Activated naive CD8-positive, alpha-beta T cell (primary cell): Measurements from ENCODE around the gene GSK3A.

Experiments used
- H3K27ac Mint-ChIP-seq: one replicate; pipeline ENCODE4 v1.8.0; 2021; ENCODE audit warnings: mixed read lengths
- H3K27me3 Mint-ChIP-seq: one replicate; pipeline ENCODE4 v1.8.0; 2021; ENCODE audit warnings: mixed read lengths
- H3K36me3 Mint-ChIP-seq: one replicate; pipeline ENCODE4 v1.8.0; 2021; ENCODE audit warnings: mixed read lengths
- H3K4me1 Mint-ChIP-seq: one replicate; pipeline ENCODE4 v1.8.0; 2021; ENCODE audit warnings: low read depth, mixed read lengths
- H3K4me3 Mint-ChIP-seq: one replicate; pipeline ENCODE4 v1.8.0; 2021; ENCODE audit warnings: mild to moderate bottlenecking, mixed read lengths
- H3K9me3 Mint-ChIP-seq: one replicate; pipeline ENCODE4 v1.8.0; 2021; ENCODE audit warnings: low read depth, mixed read lengths

The GSK3A gene

DNA sequence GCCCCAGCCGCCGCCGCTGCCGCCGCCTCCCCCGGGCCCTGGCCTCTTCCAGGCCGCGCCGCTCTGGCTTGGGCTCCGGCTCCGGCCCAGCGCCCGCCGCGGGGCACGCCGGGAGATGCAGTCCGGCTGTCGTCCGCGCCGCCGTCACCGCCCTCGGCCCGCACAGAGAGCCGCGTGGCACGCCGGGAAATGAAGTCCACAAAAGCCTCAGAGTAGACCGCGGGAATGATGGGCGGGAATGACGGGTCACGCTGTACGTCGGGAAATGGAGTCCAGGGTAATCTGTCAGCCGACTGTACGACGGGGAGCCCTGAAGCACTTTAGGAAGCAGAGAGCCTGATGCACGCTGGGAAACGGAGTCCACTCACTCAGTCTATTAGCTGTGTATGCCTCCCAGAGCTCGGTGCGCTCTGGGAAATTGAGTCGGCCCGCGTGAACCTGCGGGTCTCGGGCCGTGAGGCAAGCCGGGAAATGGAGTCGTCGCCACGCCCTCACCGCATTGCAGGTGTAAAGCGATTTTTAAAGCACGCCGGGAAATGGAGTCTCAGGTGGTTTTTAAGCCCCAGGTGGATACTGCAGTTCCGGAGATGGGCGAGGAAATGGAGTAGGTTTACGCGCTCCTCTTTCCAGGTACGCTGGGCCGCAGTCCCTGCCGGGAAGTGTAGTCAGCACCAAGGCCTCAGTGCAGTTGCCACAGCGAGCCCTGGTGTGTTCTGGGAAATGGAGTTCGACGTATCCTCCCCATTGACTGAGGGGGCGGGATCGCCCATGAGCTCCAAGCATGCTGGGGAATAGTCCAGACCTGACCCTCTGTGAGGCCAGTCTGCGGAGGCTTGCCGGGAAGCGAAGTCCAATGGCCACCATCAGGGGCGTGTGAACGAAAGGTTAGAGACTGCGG is at the start of gene GSK3A:
GSK3A (minus strand) TSS at position 91 of the 898 bp plus-strand sequence. CDS start 137 bp downstream, outside the sequence.
- Mint-ChIP-seq H3K36me3 (no peaks in the 10 kb centered on the region), H3K9me3 (no peaks in the 10 kb centered on the region), H3K27ac (peak within 1 kb of the TSS; percentile 95), H3K27me3 (no peaks in the 10 kb centered on the region), H3K4me1 (peaks cover 47% of the 10 kb centered on the region), H3K4me3 (peak within 1 kb of the TSS; percentile 95)

DNA sequence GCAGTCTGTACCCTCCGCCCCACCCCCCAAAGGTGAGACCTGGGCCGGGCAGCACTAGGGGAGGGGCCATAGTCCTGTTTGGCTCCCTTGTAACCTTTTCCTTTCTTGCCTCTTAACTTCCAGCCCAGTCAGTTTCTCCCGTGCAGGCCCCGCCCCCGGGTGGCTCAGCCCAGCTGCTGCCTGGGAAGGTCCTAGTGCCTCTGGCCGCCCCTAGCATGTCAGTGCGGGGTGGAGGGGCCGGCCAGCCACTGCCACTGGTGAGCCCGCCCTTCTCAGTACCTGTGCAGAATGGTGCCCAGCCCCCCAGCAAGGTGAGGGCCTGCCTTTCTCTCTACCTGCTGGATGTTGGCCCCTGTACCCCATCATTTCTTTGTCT is 49.0 kb upstream of the GSK3A start:
- Mint-ChIP-seq H3K4me3 (no peak overlapping the region), H3K4me1 (peaks cover 7% of the 10 kb centered on the region), H3K27me3 (no peaks in the 10 kb centered on the region), H3K36me3 (no peaks in the 10 kb centered on the region), H3K9me3 (no peaks in the 10 kb centered on the region), H3K27ac (no peak overlapping the region)

DNA sequence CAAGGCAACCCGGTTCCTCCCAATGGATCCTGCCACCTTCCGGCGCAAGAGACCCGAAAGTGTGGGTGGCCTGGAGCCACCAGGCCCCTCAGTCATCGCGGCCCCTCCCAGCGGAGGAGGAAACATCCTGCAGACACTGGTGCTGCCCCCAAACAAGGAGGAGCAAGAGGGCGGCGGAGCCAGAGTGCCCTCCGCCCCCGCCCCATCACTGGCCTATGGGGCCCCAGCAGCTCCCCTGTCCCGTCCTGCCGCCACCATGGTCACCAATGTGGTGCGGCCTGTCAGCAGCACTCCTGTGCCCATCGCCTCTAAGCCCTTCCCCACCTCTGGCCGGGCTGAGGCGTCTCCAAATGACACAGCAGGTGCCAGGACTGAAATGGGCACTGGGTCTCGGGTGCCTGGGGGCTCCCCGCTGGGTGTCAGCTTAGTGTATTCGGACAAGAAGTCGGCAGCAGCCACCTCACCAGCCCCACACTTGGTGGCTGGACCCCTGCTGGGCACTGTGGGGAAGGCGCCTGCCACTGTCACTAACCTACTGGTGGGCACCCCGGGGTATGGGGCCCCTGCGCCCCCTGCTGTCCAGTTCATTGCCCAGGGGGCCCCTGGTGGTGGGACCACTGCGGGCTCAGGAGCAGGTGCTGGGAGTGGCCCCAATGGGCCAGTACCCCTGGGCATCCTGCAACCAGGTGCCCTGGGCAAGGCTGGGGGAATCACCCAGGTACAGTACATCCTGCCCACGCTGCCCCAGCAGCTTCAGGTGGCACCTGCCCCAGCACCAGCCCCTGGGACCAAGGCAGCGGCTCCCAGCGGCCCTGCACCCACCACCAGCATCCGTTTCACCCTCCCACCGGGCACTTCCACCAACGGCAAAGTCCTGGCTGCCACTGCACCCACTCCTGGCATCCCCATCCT is 48.4 kb upstream of the GSK3A start:
- H3K9me3 Mint-ChIP-seq, result no peaks in the 10 kb centered on the region
- no peaks in the 10 kb centered on the region for H3K27me3 Mint-ChIP-seq
- peaks cover 10% of the 10 kb centered on the region for H3K4me1 Mint-ChIP-seq
- H3K4me3 Mint-ChIP-seq, result no peak overlapping the region
- no peaks in the 10 kb centered on the region for H3K36me3 Mint-ChIP-seq
- no peak overlapping the region for H3K27ac Mint-ChIP-seq

DNA sequence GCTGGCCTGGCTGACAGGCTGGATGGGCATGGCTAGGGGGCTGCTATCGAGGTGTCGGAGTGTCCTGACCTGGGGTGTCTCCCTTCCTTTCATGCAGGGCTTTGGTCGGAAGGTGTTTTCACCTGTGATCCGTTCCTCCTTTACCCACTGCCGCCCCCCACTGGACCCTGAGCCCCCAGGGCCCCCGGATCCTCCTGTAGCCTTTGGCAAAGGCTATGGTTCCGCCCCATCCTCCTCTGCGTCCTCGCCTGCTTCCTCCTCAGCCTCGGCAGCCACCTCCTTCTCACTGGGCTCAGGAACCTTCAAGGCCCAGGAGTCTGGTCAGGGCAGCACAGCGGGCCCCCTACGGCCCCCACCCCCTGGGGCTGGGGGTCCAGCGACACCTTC is 47.7 kb upstream of the GSK3A start:
- H3K4me1 Mint-ChIP-seq, result peaks cover 13% of the 10 kb centered on the region

DNA sequence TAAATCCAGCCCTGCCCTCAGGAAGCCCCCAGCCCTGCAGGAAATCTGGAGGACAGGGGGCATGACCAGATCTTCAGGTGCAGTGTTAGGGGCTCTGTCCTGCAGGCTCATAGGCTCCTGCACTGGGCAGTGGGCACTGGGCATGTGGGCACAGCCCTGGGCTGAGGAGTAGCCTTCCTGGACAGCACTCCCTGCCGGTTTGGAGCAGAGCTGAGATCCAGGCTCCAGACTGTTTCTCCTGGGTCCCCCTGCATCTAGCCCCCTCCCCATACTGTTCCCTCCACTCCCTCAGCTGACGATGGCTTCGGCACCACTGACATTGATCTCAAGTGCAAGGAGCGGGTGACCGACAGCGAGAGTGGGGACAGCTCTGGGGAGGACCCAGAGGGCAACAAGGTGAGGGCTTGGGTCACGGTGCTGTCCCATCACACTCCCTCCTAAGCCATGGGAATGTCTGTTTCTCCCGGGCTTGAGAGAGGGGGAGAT is 47.2 kb upstream of the GSK3A start:
- H3K4me3 Mint-ChIP-seq, result no peak overlapping the region
- no peaks in the 10 kb centered on the region for H3K27me3 Mint-ChIP-seq
- H3K27ac Mint-ChIP-seq, result no peak overlapping the region
- no peaks in the 10 kb centered on the region for H3K9me3 Mint-ChIP-seq
- no peaks in the 10 kb centered on the region for H3K36me3 Mint-ChIP-seq
- H3K4me1 Mint-ChIP-seq, result peaks cover 18% of the 10 kb centered on the region

More for the DNA sequence above, 47.7 kb upstream of the GSK3A start:
- Mint-ChIP-seq H3K27me3 (no peaks in the 10 kb centered on the region), H3K4me3 (no peak overlapping the region), H3K36me3 (no peaks in the 10 kb centered on the region), H3K27ac (no peak overlapping the region), H3K9me3 (no peaks in the 10 kb centered on the region)

DNA sequence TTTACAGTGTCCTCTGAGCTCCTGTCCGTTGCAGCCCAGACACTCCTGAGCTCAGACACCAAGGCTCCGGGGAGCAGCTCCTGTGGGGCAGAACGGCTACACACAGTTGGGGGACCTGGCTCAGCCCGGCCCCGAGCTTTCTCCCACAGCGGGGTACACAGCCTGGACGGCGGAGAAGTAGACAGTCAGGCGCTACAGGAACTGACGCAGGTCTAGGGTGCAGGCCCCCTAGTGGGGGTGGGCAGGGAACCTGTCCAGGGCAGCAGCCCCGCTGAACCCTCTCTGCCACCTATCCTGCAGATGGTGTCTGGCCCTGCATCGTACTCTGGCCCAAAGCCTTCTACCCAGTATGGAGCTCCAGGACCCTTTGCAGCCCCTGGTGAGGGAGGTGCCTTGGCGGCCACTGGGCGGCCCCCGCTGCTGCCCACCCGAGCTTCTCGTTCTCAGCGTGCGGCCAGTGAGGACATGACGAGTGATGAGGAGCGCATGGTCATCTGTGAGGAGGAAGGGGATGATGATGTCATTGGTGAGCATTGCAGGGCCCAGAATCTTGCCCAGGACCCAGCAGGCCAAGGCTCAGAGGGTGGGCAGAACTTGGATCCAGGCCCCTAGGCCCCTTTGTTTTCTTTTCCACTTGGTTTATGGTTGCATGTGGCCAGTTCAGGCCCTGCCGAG is 46.6 kb upstream of the GSK3A start:
- Mint-ChIP-seq H3K36me3 (no peaks in the 10 kb centered on the region), H3K4me1 (peaks cover 18% of the 10 kb centered on the region), H3K27ac (no peak overlapping the region), H3K27me3 (no peaks in the 10 kb centered on the region), H3K9me3 (no peaks in the 10 kb centered on the region), H3K4me3 (no peak overlapping the region)

GRCh38 chr19:42288387-42288786 is 46.0 kb upstream of the GSK3A start:
- Mint-ChIP-seq H3K27me3 (no peaks in the 10 kb centered on the region), H3K9me3 (no peaks in the 10 kb centered on the region), H3K27ac (no peak overlapping the region), H3K4me1 (peaks cover 18% of the 10 kb centered on the region), H3K4me3 (no peak overlapping the region), H3K36me3 (no peaks in the 10 kb centered on the region)

- no peaks in the 10 kb centered on the region for H3K9me3 Mint-ChIP-seq
- no peaks in the 10 kb centered on the region for H3K27me3 Mint-ChIP-seq
- H3K4me3 Mint-ChIP-seq, result no peak overlapping the region
- no peaks in the 10 kb centered on the region for H3K36me3 Mint-ChIP-seq
- H3K4me1 Mint-ChIP-seq, result peaks cover 18% of the 10 kb centered on the region
- H3K27ac Mint-ChIP-seq, result no peak overlapping the region
Observed at GRCh38 chr19:42287827-42288107, 45.4 kb upstream of the GSK3A start.

- H3K27ac Mint-ChIP-seq, result no peak overlapping the region
- no peak overlapping the region for H3K4me3 Mint-ChIP-seq
- H3K27me3 Mint-ChIP-seq, result no peaks in the 10 kb centered on the region
- peaks cover 22% of the 10 kb centered on the region for H3K4me1 Mint-ChIP-seq
- no peaks in the 10 kb centered on the region for H3K9me3 Mint-ChIP-seq
- H3K36me3 Mint-ChIP-seq, result no peaks in the 10 kb centered on the region
Observed at GRCh38 chr19:42287017-42287826, 44.8 kb upstream of the GSK3A start.

DNA sequence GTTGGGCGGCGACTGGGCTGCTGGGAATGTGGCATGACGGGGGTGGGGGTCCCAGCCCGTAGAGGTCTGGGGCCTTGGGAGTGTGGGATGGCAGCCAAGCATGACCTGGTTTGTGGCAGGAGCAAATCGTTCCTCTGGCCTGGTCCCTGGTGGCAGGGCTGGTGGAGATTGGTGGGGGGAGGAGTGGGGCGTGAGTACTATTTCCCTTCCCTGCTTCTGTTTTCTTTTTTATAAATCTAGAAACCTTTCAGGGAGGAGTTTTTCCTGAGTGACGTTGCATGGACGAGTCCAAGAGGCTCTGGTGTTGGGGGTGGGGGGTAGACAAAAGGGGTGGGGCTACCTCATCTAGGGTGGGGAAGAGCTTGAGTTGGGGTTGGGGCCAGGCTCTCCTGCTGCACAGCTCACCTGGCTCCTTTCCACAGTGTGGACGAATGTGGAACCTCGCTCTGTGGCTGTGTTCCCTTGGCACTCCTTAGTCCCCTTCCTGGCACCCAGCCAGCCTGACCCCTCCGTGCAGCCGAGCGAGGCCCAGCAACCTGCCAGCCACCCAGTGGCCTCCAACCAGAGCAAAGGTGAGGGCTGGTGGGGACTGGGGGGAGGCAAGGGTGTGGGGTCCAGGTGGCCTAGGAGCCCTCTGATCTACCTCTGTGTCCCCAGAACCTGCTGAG is 44.1 kb upstream of the GSK3A start:
- Mint-ChIP-seq H3K4me3 (no peak overlapping the region), H3K27ac (peak overlapping the region; percentile 81), H3K4me1 (peaks cover 26% of the 10 kb centered on the region), H3K27me3 (no peaks in the 10 kb centered on the region), H3K36me3 (no peaks in the 10 kb centered on the region), H3K9me3 (no peaks in the 10 kb centered on the region)

DNA sequence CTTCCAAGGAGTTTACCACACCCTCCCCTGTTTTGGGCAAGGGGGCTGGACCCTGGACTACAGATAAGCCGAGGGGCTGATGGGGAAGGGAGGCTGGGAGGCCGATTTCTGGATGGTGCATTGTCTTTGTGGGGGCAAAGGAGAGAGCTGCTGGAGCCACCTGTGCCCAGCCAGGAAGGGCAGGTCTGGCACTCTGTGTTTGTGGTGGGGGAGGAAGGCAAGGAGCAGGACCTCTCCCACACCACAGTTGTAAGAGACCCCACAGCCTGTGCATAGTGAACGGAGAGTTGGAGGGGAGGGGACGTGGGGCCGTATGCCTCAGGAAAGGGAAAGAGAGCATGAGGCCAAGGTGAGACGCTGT is 43.6 kb upstream of the GSK3A start:
- Mint-ChIP-seq H3K27me3 (no peaks in the 10 kb centered on the region), H3K4me3 (peak overlapping the region; percentile 49), H3K9me3 (no peaks in the 10 kb centered on the region), H3K4me1 (peaks cover 28% of the 10 kb centered on the region), H3K27ac (peak overlapping the region; percentile 81), H3K36me3 (no peaks in the 10 kb centered on the region)

DNA sequence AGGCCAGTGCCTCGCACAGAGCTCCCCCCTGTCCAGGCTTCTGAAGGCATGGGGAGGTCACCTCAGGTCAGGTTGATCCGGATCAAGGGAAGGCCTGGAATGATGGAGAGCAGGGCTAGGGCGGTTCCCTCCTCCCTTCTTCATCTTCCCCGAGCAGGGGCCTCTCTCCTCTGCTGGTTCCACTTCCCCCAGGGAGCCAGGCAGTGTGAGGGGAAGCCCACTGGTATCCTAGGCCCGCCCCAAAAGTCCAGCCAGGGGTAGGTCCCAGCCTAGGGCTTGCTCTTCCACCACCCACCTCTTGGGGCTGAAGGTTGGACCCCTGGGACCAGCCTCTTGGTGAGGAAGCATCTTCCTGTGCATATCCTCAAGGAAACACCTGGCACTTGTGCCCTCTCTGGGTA is 43.1 kb upstream of the GSK3A start:
- H3K36me3 Mint-ChIP-seq, result no peaks in the 10 kb centered on the region
- H3K9me3 Mint-ChIP-seq, result no peaks in the 10 kb centered on the region
- H3K27ac Mint-ChIP-seq, result peak overlapping the region; percentile 81
- peaks cover 28% of the 10 kb centered on the region for H3K4me1 Mint-ChIP-seq
- H3K4me3 Mint-ChIP-seq, result peak overlapping the region; percentile 49
- H3K27me3 Mint-ChIP-seq, result no peaks in the 10 kb centered on the region

DNA sequence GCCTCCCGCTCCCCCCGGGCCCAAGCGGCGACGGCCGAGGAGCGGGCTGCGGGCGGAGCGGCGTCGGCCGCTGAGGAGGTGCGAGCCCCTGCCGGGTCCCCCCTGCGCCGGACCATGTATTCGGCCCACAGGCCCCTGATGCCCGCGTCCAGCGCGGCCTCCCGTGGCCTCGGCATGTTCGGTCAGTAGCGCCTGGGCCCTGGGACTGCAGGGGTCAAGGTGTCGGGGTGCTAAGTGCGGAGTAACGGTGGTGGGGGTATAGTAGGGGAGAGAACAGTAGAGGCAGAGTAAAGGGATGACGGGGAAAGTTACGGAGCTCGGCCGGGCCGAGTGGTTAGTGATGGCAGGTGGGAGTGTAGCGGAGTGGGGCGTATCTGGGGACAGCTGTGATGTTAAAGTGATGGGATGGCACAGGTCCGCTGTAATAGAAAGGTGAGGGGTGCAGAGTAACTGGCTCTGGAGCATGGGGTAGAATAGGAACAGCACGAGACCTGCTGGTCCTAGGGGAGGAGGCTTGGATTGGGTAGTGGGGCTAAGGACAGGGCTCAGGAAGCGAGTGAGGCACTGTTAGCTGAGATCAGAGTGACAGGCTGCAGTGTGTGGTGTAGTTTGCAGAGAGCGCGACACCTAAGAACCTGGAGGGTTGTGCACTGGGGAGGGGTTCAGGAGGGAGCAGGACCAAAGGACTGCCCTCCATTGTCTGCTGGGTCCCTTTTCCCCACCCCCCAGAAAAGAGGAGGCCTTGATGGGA is 42.4 kb upstream of the GSK3A start:
- Mint-ChIP-seq H3K4me3 (peak overlapping the region; percentile 96), H3K27ac (peak overlapping the region; percentile 95), H3K4me1 (peaks cover 31% of the 10 kb centered on the region), H3K27me3 (no peaks in the 10 kb centered on the region), H3K9me3 (no peaks in the 10 kb centered on the region), H3K36me3 (no peaks in the 10 kb centered on the region)
